Midbrain (tissue), 1 donor: ENCODE measurements around the gene OCIAD2.
"Not testable (repeated sequence)": the region's sequence is repeated elsewhere in the genome, so short reads cannot be mapped to it uniquely, and the experiment has no call there.

ENCODE experiments used
- DNase-seq: peaks from one replicate; lab custom pipeline; 2025; lab: John Stamatoyannopoulos, UW

The OCIAD2 gene

DNA sequence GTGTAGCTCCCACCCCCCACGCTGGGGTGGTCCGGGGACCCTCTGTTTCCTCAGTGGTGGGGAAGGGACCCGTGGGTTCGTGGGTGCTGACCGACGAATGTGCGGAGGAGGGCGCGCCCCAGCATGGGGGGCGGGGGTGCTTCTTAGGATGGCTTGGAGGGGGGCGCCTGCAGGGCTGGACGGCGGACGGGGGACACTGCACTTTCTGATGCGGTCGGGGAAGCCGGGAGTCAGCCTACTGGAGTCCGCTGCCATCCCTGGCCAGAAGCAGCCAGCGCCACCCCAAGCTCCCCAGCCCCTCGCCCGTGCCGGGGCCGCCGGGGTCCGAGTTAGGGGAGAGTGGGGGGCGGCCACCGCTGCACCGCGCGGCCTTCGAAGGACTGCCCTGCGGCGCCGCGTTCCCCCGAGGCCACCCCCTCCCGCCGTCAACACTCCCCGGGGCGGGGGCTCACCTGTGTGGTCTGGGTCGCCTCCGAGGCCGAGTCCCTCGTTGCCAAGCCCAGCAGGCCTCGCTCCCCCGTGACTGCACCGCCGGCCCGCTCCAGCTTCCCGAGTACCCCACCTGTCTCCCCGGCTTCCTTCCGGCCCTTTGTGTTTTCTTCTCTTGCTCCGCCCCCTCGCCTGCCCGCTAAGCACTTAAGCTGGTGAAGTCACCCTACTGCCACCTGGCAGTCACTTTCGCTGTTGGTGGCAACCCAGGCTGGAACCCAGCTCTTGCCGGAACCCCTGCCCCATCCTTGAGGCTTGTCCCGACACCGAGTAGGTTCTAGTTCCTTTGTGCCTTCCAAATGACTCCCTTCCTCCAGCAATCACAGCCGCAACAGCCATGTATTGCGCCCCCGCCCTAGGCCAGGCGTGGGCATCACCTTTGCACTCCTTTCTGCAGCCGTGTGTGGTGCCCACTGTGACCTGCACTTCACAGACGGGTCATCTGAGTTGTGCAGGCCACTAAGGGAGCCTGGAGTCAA lies at the start of gene OCIAD2:
Gene OCIAD2 (minus strand): TSS at position 569 of the 968 bp plus-strand sequence. CDS start 2,225 bp downstream, outside the sequence.
- DNase-seq, result no peak

DNA sequence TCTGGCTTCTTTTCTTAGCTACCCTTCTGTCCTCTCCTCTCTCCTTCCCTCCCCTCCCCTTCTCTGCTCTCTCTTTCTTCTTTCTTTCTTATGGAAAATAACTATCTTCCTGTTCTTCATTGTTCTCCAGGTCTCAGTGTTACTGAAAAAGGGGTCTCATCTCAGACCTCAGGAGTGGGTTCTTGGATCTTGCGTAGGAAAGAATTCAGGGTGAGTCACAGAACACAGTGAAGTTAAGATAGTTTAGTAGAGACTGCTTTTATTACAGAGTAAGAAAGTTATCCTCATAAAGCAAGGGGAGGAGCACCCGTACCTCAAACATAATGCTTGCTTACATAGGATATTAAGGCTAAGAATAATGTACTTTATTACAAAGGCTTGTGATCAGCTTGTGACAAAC lies 47.7 kb upstream of the OCIAD2 start:
- no peak for DNase-seq

DNA sequence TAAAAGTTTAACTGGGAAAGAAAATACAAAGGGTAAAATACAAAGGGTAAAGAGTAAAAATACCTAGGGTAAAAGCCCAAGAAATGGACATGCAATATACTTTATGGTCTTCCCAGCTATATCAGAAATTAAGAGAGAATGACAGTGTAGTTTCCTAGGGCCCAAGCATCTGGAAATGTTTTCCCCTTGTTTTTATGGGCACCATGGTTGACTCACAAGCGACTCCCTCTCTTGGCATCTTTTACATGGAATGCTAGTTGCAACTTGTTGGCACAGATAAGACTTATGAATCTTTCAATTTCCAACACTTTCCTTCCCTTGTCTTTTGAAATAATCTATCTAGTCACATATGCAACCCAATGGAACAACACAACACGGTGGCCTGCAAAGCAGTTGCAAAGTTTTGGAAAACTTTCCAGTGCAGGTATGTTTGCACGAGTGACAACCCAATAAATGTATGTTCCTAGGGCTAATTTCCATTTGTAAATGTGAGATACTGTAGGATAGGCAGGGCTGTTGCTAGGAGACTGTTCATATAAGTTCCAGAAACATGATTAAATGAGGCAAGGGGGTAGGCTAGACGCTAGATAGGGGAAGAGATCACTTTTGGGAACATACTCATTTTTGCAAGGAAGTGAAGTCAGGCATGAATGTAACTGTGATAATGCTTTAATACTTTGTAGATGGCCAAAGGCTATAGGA lies 43.1 kb upstream of the OCIAD2 start:
- no peak for DNase-seq

- DNase-seq, result no peak
These were observed 42.5 kb upstream of the OCIAD2 start for GRCh38 chr4:48949086-48949485.

DNA sequence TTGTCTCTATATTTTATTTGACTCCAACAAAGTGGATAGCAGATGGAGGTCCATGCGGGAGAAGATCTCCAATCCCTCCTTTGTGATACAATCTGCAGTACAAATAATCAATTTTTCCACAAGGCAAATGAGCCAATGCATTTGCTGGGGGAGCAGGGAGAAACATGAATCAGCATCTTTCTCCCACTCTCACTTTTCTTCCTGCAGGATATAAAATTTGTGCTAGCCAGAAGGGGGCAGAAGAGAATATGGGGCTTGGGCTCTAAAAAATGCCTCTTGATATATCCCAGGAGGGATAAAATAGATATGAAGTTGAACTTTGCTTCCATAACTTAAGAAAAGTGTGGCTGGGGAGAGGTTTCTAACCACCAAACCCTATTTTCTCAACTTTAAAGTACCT lies 41.2 kb upstream of the OCIAD2 start:
- DNase-seq, result no peak

- no peak for DNase-seq
These were observed 39.4 kb upstream of the OCIAD2 start for GRCh38 chr4:48945981-48946380.

GRCh38 chr4:48944756-48945241 lies 38.2 kb upstream of the OCIAD2 start:
- no peak for DNase-seq

DNA sequence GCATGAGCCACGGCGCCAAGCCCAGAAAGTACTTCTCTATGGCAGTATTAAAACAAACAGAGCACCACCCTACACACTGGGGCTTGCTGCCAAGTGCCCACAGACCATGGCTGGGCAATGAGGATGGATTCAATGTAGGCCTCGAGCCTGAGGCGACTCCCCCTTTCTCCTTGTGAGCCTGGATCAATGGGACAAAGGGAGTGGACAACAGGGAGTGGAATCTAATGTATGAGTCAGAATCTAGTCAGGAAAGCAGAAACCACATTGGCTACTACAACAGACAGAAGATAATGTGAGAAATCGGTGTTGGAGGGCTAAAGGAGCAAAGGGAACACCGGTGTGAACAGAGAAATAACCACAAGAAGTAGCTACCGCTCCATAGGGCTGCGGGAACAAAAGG lies 37.7 kb upstream of the OCIAD2 start:
- DNase-seq, result no peak

GRCh38 chr4:48943387-48943786 lies 36.8 kb upstream of the OCIAD2 start:
- no peak for DNase-seq

DNA sequence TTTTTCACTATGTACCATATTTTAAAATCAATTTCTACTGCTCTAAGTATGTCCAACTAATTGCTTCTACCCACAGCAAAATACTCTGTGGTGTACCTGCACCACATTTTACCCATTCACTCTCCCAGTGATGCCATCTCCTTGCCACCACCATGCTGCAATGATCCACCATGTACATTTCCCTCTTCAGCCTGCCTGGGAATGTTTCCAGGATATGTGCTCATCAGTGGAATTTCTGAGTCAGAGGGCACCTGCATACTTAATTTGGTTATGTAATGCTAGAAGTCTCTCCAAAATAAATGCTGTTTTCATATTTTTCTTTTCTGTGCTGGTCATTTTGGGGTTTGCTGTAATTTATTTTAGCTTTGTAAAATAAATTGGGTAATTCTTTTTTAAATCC lies 33.2 kb upstream of the OCIAD2 start:
- DNase-seq, result no peak

GRCh38 chr4:48938831-48939230 lies 32.3 kb upstream of the OCIAD2 start:
- DNase-seq, result no peak

- DNase-seq, result no peak
These were observed 30.5 kb upstream of the OCIAD2 start for GRCh38 chr4:48937033-48937432.

DNA sequence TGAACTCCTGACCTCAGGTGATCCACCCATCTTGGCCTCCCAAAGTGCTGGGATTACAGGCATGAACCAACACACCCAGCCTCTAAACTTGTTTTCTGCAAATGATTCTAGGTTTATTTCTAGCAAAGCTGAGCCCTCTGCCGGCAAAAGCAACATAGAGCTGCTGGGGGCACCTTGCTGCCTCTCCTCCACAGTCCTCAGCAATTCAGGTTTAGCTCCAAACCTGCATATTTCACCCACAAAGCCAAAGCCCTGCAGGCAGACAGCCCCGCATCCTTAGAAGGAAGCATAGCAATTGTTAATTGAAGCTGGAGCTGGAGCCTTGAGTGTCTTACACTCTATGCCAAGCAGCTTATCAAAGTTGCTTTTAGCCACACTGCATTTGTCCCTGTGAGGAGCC lies 24.9 kb upstream of the OCIAD2 start:
- DNase-seq, result no peak

DNA sequence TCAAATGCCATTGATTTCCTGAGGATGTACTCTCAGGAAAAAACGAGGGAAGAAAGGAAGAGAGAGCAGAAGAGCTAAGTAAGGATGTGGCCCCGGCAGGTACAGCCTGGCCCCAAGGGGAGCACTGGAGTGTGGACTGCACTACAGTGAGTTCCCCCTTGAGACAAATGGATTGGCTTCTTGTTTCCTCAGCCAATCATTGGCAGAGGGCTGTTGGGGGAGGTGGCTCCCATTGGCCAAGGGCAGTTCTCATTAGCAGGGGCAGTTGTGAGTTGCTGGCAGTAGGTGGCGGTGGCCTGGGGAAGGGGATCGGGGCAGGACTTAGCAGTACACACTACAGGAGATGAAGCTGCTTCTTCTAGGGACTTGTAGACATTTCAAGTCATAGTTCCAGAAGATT lies 24.1 kb upstream of the OCIAD2 start:
- DNase-seq, result no peak

DNA sequence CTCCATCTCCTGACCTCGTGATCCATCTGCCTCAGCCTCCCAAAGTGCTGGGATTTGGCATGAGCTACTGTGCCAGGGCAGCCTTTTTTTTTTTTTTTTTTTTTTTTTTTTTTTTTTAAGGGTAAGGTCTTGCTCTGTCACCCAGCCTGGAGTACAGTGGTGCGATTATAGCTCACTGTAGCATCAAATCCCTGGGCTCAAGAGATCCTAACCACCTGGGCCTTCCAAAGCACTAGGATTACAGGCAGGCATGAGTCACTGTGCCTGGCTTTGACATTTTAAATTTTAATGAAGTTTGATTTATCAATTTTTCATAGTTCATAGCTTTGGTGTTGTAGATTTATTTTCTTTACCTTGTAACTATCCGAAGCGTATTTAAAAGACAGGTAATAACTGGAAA lies 17.8 kb upstream of the OCIAD2 start:
- no peak for DNase-seq

DNA sequence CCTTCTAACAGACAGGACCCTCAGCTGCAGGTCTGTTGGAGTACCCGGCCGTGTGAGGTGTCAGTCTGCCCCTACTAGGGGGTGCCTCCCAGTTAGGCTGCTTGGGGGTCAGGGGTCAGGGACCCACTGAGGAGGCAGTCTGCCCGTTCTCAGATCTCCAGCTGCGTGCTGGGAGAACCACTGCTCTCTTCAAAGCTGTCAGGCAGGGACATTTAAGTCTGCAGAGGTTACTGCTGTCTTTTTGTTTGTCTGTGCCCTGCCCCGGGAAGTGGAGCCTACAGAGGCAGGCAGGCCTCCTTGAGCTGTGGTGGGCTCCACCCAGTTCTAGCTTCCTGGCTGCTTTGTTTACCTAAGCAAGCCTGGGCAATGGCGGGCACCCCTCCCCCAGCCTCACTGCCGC lies 16.5 kb upstream of the OCIAD2 start:
- not testable (repeated sequence) for DNase-seq

DNA sequence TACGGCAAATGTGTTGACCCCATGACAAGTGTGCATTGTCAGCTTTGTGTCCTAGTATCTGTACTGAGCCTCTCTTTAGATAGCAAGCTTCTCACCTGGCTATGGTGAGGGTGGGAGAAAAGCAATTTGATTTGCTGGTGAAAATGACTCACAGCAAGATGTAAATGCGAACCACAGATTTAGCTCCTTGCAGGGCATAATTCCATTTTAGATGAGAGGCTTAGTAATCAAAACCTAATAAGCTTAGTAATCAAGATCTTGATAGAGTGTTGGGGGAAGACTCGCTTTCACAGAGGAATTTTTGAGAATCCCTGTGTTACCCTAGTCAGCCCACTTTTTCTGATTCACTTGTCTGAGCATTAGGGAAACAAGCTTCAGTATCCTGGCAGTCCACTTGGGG lies 7.7 kb upstream of the OCIAD2 start:
- DNase-seq, result no peak

DNA sequence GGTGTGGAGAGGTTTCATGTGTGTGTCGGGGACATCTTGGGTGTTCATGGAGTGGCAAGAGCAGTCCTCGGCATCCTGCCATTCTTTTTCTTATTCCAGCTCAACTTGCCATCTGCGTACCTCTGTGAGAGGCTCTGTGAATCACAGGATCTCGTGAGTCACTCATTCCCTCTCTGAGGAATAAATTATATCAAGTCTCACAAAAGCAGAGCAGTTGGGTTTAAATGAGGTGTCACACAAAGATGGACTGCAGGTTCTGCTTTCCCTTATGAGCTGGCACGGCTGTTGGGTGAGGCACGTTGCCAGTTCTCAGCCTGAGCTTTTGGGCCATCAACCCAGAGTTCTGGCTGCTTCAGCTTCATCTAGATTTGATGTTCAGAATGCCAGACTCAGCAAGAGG lies 6.8 kb upstream of the OCIAD2 start:
- DNase-seq, result no peak

- no peak for DNase-seq
These were observed 5.8 kb upstream of the OCIAD2 start for GRCh38 chr4:48912349-48912748.

GRCh38 chr4:48910511-48910910 lies 3.9 kb upstream of the OCIAD2 start:
- no peak for DNase-seq

DNA sequence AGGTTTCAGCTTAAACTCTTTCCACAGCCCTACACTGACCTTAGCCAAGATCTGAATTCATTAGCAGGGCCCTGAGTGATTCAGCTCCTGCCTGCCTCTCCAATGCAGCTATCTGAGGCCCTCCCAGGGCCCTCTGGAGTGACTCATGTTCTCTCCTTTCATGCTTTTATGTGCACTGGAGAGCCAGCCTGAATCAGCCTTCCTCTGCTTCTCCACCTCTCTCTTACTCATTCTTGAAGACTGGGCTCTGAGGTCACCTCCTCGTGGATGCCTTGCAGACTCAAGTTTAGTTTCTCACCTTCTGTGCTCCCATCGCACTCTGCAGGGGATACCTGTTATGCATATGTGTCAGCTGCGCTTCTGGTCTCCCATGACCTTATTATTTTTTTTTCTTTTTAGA lies 3.1 kb upstream of the OCIAD2 start:
- DNase-seq, result no peak

- no peak for DNase-seq
These were observed 2.1 kb upstream of the OCIAD2 start for GRCh38 chr4:48908687-48909086.
